PFSK-1 (cell line): ENCODE data around the gene HACD2.

Experiments
- POLR2AphosphoS5 ChIP-seq: IDR thresholded peaks from 2 replicates; pipeline ENCODE4 v1.6.1; 2012; ENCODE audit warnings: low read depth, mild to moderate bottlenecking, control low read depth, low read length, moderate library complexity
- SIN3A ChIP-seq: IDR thresholded peaks from 2 replicates; pipeline ENCODE4 v1.6.1; 2012; ENCODE audit warnings: mild to moderate bottlenecking, low read length, moderate library complexity, borderline replicate concordance; ENCODE audit not compliant: insufficient read depth
- TAF1 ChIP-seq: IDR thresholded peaks from 2 replicates; pipeline ENCODE4 v1.6.1; 2012; ENCODE audit warnings: low read length, control low read depth, borderline replicate concordance; ENCODE audit not compliant: insufficient read depth
- TF ChIP-seq, protein P1 (sequence below), 2 experiments: IDR thresholded peaks; 2 replicates each; pipeline versions ENCODE4 v1.6.1 to v1.8.0; 2011 to 2012; ENCODE audit warnings: low read depth in 2 of 2, low read length in 2 of 2, control low read depth in 1 of 2, inconsistent platforms in 1 of 2, mild to moderate bottlenecking in 1 of 2, moderate library complexity in 1 of 2; ENCODE audit not compliant: insufficient read depth in 1 of 2

DNA sequence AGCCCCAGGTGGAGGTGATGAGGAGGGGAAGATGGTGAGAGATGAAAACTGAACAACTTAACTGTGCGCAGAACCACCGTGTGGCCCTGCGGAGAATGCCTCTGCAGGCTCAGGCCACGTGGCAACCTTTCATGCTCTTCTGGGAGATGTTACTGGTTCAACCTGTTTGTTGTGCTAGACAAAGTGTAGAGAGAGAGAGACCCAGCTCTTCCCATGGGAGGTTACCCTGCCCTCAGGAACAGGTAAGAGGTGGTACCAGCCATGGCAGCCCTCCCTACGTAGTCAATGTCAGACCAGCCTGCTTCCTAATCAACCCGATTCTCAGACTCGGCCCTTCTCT, 37.0 kb upstream of the HACD2 start:
- TF ChIP-seq, protein P1, sequence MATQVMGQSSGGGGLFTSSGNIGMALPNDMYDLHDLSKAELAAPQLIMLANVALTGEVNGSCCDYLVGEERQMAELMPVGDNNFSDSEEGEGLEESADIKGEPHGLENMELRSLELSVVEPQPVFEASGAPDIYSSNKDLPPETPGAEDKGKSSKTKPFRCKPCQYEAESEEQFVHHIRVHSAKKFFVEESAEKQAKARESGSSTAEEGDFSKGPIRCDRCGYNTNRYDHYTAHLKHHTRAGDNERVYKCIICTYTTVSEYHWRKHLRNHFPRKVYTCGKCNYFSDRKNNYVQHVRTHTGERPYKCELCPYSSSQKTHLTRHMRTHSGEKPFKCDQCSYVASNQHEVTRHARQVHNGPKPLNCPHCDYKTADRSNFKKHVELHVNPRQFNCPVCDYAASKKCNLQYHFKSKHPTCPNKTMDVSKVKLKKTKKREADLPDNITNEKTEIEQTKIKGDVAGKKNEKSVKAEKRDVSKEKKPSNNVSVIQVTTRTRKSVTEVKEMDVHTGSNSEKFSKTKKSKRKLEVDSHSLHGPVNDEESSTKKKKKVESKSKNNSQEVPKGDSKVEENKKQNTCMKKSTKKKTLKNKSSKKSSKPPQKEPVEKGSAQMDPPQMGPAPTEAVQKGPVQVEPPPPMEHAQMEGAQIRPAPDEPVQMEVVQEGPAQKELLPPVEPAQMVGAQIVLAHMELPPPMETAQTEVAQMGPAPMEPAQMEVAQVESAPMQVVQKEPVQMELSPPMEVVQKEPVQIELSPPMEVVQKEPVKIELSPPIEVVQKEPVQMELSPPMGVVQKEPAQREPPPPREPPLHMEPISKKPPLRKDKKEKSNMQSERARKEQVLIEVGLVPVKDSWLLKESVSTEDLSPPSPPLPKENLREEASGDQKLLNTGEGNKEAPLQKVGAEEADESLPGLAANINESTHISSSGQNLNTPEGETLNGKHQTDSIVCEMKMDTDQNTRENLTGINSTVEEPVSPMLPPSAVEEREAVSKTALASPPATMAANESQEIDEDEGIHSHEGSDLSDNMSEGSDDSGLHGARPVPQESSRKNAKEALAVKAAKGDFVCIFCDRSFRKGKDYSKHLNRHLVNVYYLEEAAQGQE (IDR thresholded peaks at IDR 0.05; ENCODE audit: insufficient read depth in 1 of 2, low read depth in 2 of 2, low read length in 2 of 2) = no peak
- TF ChIP-seq POLR2AphosphoS5 = no peak
- no peak for TF ChIP-seq SIN3A
- TF ChIP-seq TAF1 = no peak
